ENCODE data around the gene ANKRD23. TPM values are rescaled to one million over a fixed set of nuclear protein-coding genes. Genes with fewer than 3 reads are reported as not detected.
"Not testable (repeated sequence)": the region's sequence is repeated elsewhere in the genome, so short reads cannot be mapped to it uniquely, and the experiment has no call there.

Gene ANKRD23
- 10 to 100 TPM; 19.4 to 19.7 TPM for total RNA-seq
- polyA plus RNA-seq, result 1 to 10 TPM in 1 of 2 donors, not detected in 1; 1.5 TPM

DNA sequence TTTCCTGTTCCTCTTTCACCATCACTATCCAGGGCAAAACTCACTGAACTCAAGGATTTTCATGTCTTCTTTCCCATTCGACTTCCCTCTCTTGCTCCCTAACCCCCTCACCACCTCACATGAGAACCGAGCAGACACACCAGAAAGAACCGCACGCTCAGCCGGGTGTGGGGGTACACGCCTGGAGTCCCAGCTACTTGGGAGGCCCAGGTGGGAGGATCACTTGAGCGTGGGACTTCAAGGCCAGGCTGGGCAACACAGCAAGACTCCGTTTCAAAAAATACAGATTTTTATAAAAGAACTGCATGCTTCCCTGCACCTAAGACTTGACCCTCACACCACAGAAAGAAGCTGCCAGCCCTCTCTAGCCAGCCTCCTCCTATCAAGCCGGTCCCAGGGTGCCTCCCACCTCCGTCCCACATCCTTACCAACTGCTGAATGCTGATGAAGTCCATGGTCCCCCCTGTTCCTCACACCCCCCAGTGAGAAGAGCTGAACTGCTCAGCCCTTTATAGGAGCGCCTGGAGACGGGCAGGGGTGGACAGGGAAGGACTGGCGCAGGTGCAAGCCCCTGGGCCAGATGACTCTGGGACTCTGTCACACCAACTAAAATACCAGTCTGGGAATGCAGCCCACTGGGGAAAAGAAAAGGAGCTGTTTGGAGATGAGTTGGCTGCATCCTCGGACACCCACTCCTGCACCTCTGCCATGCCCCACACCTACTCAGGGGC is at the start of gene ANKRD23:
Gene ANKRD23, minus strand, starts transcription at position 484 of the 731 bp plus-strand sequence. Its CDS starts 29 bp downstream, at position 455.
- CTCF ChIA-PET (ENCODE audit: partially characterized antibody), result interaction anchor here (1.3 kb wide), 1 partner anchor 87 kb away, joined by 3 read pairs; no protein-coding TSS in a partner anchor
- H3K27ac ChIP-seq (ENCODE audit: low read depth, low read length), result no peak within 1 kb of the TSS
- intact Hi-C loops (cut with micrococcal nuclease), result no loop called here
- DNase-seq, result no peak
- Mint-ChIP-seq H3K9me3 (no peaks in the 10 kb centered on the region), H3K36me3 (peaks cover 15 to 25% of the 10 kb centered on the region in 2 donors), H3K27me3 (no peaks in the 10 kb centered on the region), H3K27ac (peak within 1 kb of the TSS in 6 of 7 donors; percentile 52 to 94 (median 66)), H3K4me1 (peaks cover 7 to 21% (median 17%) of the 10 kb centered on the region in 4 donors), H3K4me3 (no peak within 1 kb of the TSS)
- H3K4me1 ChIP-seq (ENCODE audit: insufficient read depth, low read length), result peaks cover 16% of the 10 kb centered on the region
- peaks cover 15% of the 10 kb centered on the region for H3K36me3 ChIP-seq (ENCODE audit: insufficient read depth, low read length)
- H3K27me3 ChIP-seq (ENCODE audit: insufficient read depth, low read length), result no peaks in the 10 kb centered on the region
- H3K9me3 ChIP-seq (ENCODE audit: control insufficient read depth in 1 of 2, low read length in 2 of 2), result no peaks in the 10 kb centered on the region
- POLR2A ChIA-PET (ENCODE audit: partially characterized antibody), result interaction anchor here (1.0 to 3.1 kb wide), 3 partner anchors 13 to 120 kb away, joined by 3 to 21 read pairs (median 4); partner anchors contain the start of gene ANKRD39
- no peak within 1 kb of the TSS for H3K4me3 ChIP-seq (ENCODE audit: low read length in 2 of 2)

- no peaks in the 10 kb centered on the region for H3K9me3 ChIP-seq (ENCODE audit: control insufficient read depth in 1 of 2, low read length in 2 of 2)
- no peak overlapping the region for H3K4me3 ChIP-seq (ENCODE audit: low read length in 2 of 2)
- peaks cover 49% of the 10 kb centered on the region for H3K4me1 ChIP-seq (ENCODE audit: insufficient read depth, low read length)
- peaks cover 0 to 1% (median 0%) of the 10 kb centered on the region in 8 donors for H3K9me3 Mint-ChIP-seq
- H3K27me3 Mint-ChIP-seq, result no peaks in the 10 kb centered on the region
- H3K4me1 Mint-ChIP-seq, result peaks cover 44 to 71% (median 53%) of the 10 kb centered on the region in 4 donors
- DNase-seq, result peak in 2 of 5 donors; percentile 30 to 31
- H3K36me3 Mint-ChIP-seq, result no peaks in the 10 kb centered on the region
- intact Hi-C loops (cut with micrococcal nuclease), result no loop called here
- ChIA-PET POLR2A (ENCODE audit: partially characterized antibody) (interaction anchor here (0.6 to 8.9 kb wide), 16 partner anchors 12 to 75 kb away, joined by 3 to 50 read pairs (median 6); partner anchors contain the start of genes ANKRD39 and SEMA4C), CTCF (ENCODE audit: partially characterized antibody) (interaction anchor here (0.7 to 2.9 kb wide), 8 partner anchors 9 to 59 kb away, joined by 3 to 23 read pairs (median 4); partner anchors contain the start of gene ANKRD39)
- no peak overlapping the region for H3K27ac ChIP-seq (ENCODE audit: low read depth, low read length)
- no peaks in the 10 kb centered on the region for H3K27me3 ChIP-seq (ENCODE audit: insufficient read depth, low read length)
- peak overlapping the region in 6 of 7 donors; percentile 7 to 84 (median 58) for H3K27ac Mint-ChIP-seq
- no peaks in the 10 kb centered on the region for H3K36me3 ChIP-seq (ENCODE audit: insufficient read depth, low read length)
- H3K4me3 Mint-ChIP-seq, result peak overlapping the region in 7 of 8 donors; percentile 21 to 77 (median 64)
Observed at GRCh38 chr2:96891591-96892333, 47.9 kb upstream of the ANKRD23 start.

- no peak for DNase-seq
- intact Hi-C loops (cut with micrococcal nuclease), result no loop called here
- Histone ChIP-seq H3K4me3 (ENCODE audit: low read length in 2 of 2) (no peak overlapping the region), H3K27me3 (ENCODE audit: insufficient read depth, low read length) (no peaks in the 10 kb centered on the region), H3K27ac (ENCODE audit: low read depth, low read length) (no peak overlapping the region), H3K9me3 (ENCODE audit: control insufficient read depth in 1 of 2, low read length in 2 of 2) (no peaks in the 10 kb centered on the region), H3K4me1 (ENCODE audit: insufficient read depth, low read length) (peaks cover 40% of the 10 kb centered on the region), H3K36me3 (ENCODE audit: insufficient read depth, low read length) (no peaks in the 10 kb centered on the region)
- POLR2A ChIA-PET (ENCODE audit: partially characterized antibody), result interaction anchor here (1.3 to 8.9 kb wide), 13 partner anchors 11 to 72 kb away, joined by 4 to 50 read pairs (median 7); partner anchors contain the start of genes ANKRD39 and SEMA4C
- peaks cover 0 to 1% (median 0%) of the 10 kb centered on the region in 8 donors for H3K9me3 Mint-ChIP-seq
- H3K36me3 Mint-ChIP-seq, result no peaks in the 10 kb centered on the region
- H3K4me3 Mint-ChIP-seq, result peak overlapping the region in 5 of 8 donors; percentile 30 to 77 (median 65)
- peak overlapping the region in 6 of 7 donors; percentile 25 to 84 (median 58) for H3K27ac Mint-ChIP-seq
- CTCF ChIA-PET (ENCODE audit: partially characterized antibody), result interaction anchor here (0.7 to 2.9 kb wide), 8 partner anchors 10 to 60 kb away, joined by 3 to 23 read pairs (median 4); partner anchors contain the start of gene ANKRD39
- H3K27me3 Mint-ChIP-seq, result no peaks in the 10 kb centered on the region
- peaks cover 38 to 62% (median 46%) of the 10 kb centered on the region in 4 donors for H3K4me1 Mint-ChIP-seq
Observed at GRCh38 chr2:96890726-96891385, 47.0 kb upstream of the ANKRD23 start.

GRCh38 chr2:96890252-96890651 is 46.4 kb upstream of the ANKRD23 start:
- peaks cover 36 to 56% (median 42%) of the 10 kb centered on the region in 4 donors for H3K4me1 Mint-ChIP-seq
- POLR2A ChIA-PET (ENCODE audit: partially characterized antibody), result interaction anchor here (1.3 to 8.9 kb wide), 7 partner anchors 12 to 51 kb away, joined by 4 to 50 read pairs (median 10); no protein-coding TSS in a partner anchor

GRCh38 chr2:96889502-96889901 is 45.7 kb upstream of the ANKRD23 start:
- intact Hi-C loops (cut with micrococcal nuclease); H3K4me3 Mint-ChIP-seq; H3K36me3 ChIP-seq (ENCODE audit: insufficient read depth, low read length); H3K27me3 ChIP-seq (ENCODE audit: insufficient read depth, low read length); H3K36me3 Mint-ChIP-seq; H3K9me3 Mint-ChIP-seq; H3K9me3 ChIP-seq (ENCODE audit: control insufficient read depth in 1 of 2, low read length in 2 of 2); H3K27me3 Mint-ChIP-seq; DNase-seq; H3K4me3 ChIP-seq (ENCODE audit: low read length in 2 of 2); H3K27ac ChIP-seq (ENCODE audit: low read depth, low read length): not testable (repeated sequence)
- H3K27ac Mint-ChIP-seq, result peak overlapping the region in 1 of 7 donors; percentile 22
- H3K4me1 Mint-ChIP-seq, result peaks cover 31 to 52% (median 38%) of the 10 kb centered on the region in 4 donors
- H3K4me1 ChIP-seq (ENCODE audit: insufficient read depth, low read length), result peaks cover 30% of the 10 kb centered on the region
- ChIA-PET CTCF (ENCODE audit: partially characterized antibody) (interaction anchor here (0.9 to 2.4 kb wide), 3 partner anchors 19 to 53 kb away, joined by 3 to 5 read pairs (median 3); no protein-coding TSS in a partner anchor), POLR2A (ENCODE audit: partially characterized antibody) (interaction anchor here (1.2 to 8.9 kb wide), 3 partner anchors 18 to 73 kb away, joined by 3 to 50 read pairs (median 14); partner anchors contain the start of gene CNNM3)

More at GRCh38 chr2:96890252-96890651, 46.4 kb upstream of the ANKRD23 start:
- H3K36me3 Mint-ChIP-seq, result no peaks in the 10 kb centered on the region
- Histone ChIP-seq H3K27ac (ENCODE audit: low read depth, low read length) (no peak overlapping the region), H3K4me3 (ENCODE audit: low read length in 2 of 2) (no peak overlapping the region), H3K27me3 (ENCODE audit: insufficient read depth, low read length) (no peaks in the 10 kb centered on the region), H3K9me3 (ENCODE audit: control insufficient read depth in 1 of 2, low read length in 2 of 2) (no peaks in the 10 kb centered on the region), H3K4me1 (ENCODE audit: insufficient read depth, low read length) (peaks cover 34% of the 10 kb centered on the region), H3K36me3 (ENCODE audit: insufficient read depth, low read length) (no peaks in the 10 kb centered on the region)
- peak overlapping the region in 1 of 7 donors; percentile 25 for H3K27ac Mint-ChIP-seq
- DNase-seq, result no peak
- H3K9me3 Mint-ChIP-seq, result peaks cover 0 to 1% (median 0%) of the 10 kb centered on the region in 8 donors
- H3K4me3 Mint-ChIP-seq, result no peak overlapping the region
- CTCF ChIA-PET (ENCODE audit: partially characterized antibody), result interaction anchor here (0.9 to 2.9 kb wide), 7 partner anchors 12 to 61 kb away, joined by 3 to 23 read pairs (median 4); partner anchors contain the start of gene ANKRD39
- no peaks in the 10 kb centered on the region for H3K27me3 Mint-ChIP-seq
- intact Hi-C loops (cut with micrococcal nuclease), result no loop called here
